Cortex of kidney (tissue), 1 donor: ENCODE data around the gene ANAPC1.
"Not testable (repeated sequence)": the region's sequence is repeated elsewhere in the genome, so short reads cannot be mapped to it uniquely, and the experiment has no call there.

Experiments
- DNase-seq: peaks from one replicate; lab custom pipeline; 2025; lab: John Stamatoyannopoulos, UW

ANAPC1 gene

GRCh38 chr2:111727611-111728110 lies 156.3 kb downstream of the ANAPC1 start:
- DNase-seq: not testable (repeated sequence)

- DNase-seq: not testable (repeated sequence)
Measured at GRCh38 chr2:111725742-111726141, 158.3 kb downstream of the ANAPC1 start.

GRCh38 chr2:111719610-111720009 lies 164.4 kb downstream of the ANAPC1 start:
- DNase-seq: not testable (repeated sequence)
